ENCODE data around the gene FDX2. TPM values are rescaled to one million over a fixed set of nuclear protein-coding genes. Genes with fewer than 3 reads are reported as not detected.
A peak's percentile ranks its signal among the peaks of the same experiment; 100 is the strongest.

FDX2 gene
- total RNA-seq, 1 experiment from 2014 or later: 30.3 TPM

- no peak for DNase-seq
- BruUV-seq (replicated peaks): TSS peak; percentile 71
- Histone ChIP-seq H3K4me1 (peaks cover 6% of the 10 kb centered on the region; the same call in 1 of the 2 replicates), H3K36me3 (ENCODE audit: control insufficient read depth, insufficient read depth, low read length) (no peaks in the 10 kb centered on the region), H3K9me3 (no peaks in the 10 kb centered on the region), H3K4me3 (ENCODE audit: low read depth, low read length) (peak overlapping the region; percentile 79), H3K27me3 (replicated peaks; ENCODE audit: control insufficient read depth, insufficient read depth, low read length) (no peaks in the 10 kb centered on the region)
- Mint-ChIP-seq H3K27me3 (ENCODE audit: insufficient read depth, unreplicated experiment) (no peaks in the 10 kb centered on the region), H3K4me3 (ENCODE audit: unreplicated experiment) (peak overlapping the region; percentile 85), H3K36me3 (ENCODE audit: insufficient read depth, unreplicated experiment) (peaks cover 42% of the 10 kb centered on the region), H3K4me1 (ENCODE audit: low read depth, unreplicated experiment) (peaks cover 5% of the 10 kb centered on the region), H3K27ac (ENCODE audit: unreplicated experiment) (peak overlapping the region; percentile 81), H3K9me3 (ENCODE audit: unreplicated experiment) (no peaks in the 10 kb centered on the region)
- no peak for TF ChIP-seq CTCF (IDR thresholded peaks at IDR 0.05; ENCODE audit: insufficient read depth in 1 of 2, low read depth in 1 of 2, low read length in 1 of 2, severe bottlenecking in 1 of 2, unreplicated experiment in 1 of 2)
- ChIA-PET POLR2A (interaction anchor here (0.5 to 1.3 kb wide), 16 partner anchors 34 to 318 kb away, joined by 3 to 17 read pairs (median 6); partner anchors contain the start of genes CDC37, ICAM1, ICAM4 and ICAM5), CTCF (interaction anchor here (0.7 to 2.3 kb wide), 8 partner anchors 44 to 502 kb away, joined by 3 to 26 read pairs (median 6); partner anchors contain the start of genes CDC37, ICAM1, ICAM5 and TMED1)
- intact Hi-C loops (cut with micrococcal nuclease; ENCODE audit: unreplicated experiment): loop anchor here (1.0 to 5.0 kb wide), 3 partner anchors 46 to 65 kb away; partner anchors contain the start of genes ICAM4, ICAM5 and TYK2
These were observed 18.2 kb upstream of the FDX2 start for GRCh38 chr19:10333758-10334587.

GRCh38 chr19:10332965-10333757, 17.3 kb upstream of the FDX2 start, which contains the start of gene RAVER1:
TSS of gene RAVER1 (minus strand) at chr19:10333529. CDS start at chr19:10333507, 22 bp downstream.
- H3K4me3 Mint-ChIP-seq (ENCODE audit: unreplicated experiment): peak within 1 kb of the TSS; percentile 85
- ChIA-PET CTCF (interaction anchor here (1.0 to 2.3 kb wide), 4 partner anchors 55 to 74 kb away, joined by 3 to 26 read pairs (median 13); partner anchors contain the start of genes CDC37 and ICAM1), POLR2A (interaction anchor here (0.5 to 1.3 kb wide), 14 partner anchors 35 to 318 kb away, joined by 3 to 17 read pairs (median 6); partner anchors contain the start of genes CDC37, ICAM1, ICAM4 and ICAM5)
- BruUV-seq (replicated peaks): no TSS peak
- no peak for TF ChIP-seq CTCF (IDR thresholded peaks at IDR 0.05; ENCODE audit: insufficient read depth in 1 of 2, low read depth in 1 of 2, low read length in 1 of 2, severe bottlenecking in 1 of 2, unreplicated experiment in 1 of 2)
- H3K36me3 Mint-ChIP-seq (ENCODE audit: insufficient read depth, unreplicated experiment): peaks cover 44% of the 10 kb centered on the region
- no peaks in the 10 kb centered on the region for H3K36me3 ChIP-seq (ENCODE audit: control insufficient read depth, insufficient read depth, low read length)
- peak; percentile 96 for DNase-seq
- no peaks in the 10 kb centered on the region for H3K27me3 Mint-ChIP-seq (ENCODE audit: insufficient read depth, unreplicated experiment)
- peaks cover 6% of the 10 kb centered on the region; the same call in 1 of the 2 replicates for H3K4me1 ChIP-seq
- peak within 1 kb of the TSS; percentile 81 for H3K27ac Mint-ChIP-seq (ENCODE audit: unreplicated experiment)
- no peaks in the 10 kb centered on the region for H3K9me3 Mint-ChIP-seq (ENCODE audit: unreplicated experiment)
- intact Hi-C loops (cut with micrococcal nuclease; ENCODE audit: unreplicated experiment): loop anchor here (1.0 to 5.0 kb wide), 3 partner anchors 46 to 64 kb away; partner anchors contain the start of genes ICAM4, ICAM5 and TYK2
- no peaks in the 10 kb centered on the region for H3K27me3 ChIP-seq (replicated peaks; ENCODE audit: control insufficient read depth, insufficient read depth, low read length)
- no peaks in the 10 kb centered on the region for H3K9me3 ChIP-seq
- H3K4me3 ChIP-seq (ENCODE audit: low read depth, low read length): peak within 1 kb of the TSS; percentile 79
- peaks cover 5% of the 10 kb centered on the region for H3K4me1 Mint-ChIP-seq (ENCODE audit: low read depth, unreplicated experiment)

All from Caco-2 (cell line).